NCI-H82 treated with DMSO at 0.1 percent for 48 hours (cell line): ENCODE results near the gene PEX10.
"Not testable (repeated sequence)": the region's sequence is repeated elsewhere in the genome, so short reads cannot be mapped to it uniquely, and the experiment has no call there.

ENCODE experiments used
- DNase-seq: peaks from one replicate; lab custom pipeline; 2025; ENCODE audit not compliant: unreplicated experiment; lab: John Stamatoyannopoulos, UW

PEX10 gene

GRCh38 chr1:2412395-2412772 lies at the start of gene PEX10:
PEX10 (minus strand) TSS chr1:2412564; CDS start chr1:2412502, 62 bp downstream.
- peak; percentile 94 for DNase-seq

- no peak for DNase-seq
These were observed 48.8 kb upstream of the PEX10 start for GRCh38 chr1:2460996-2461751.

- DNase-seq, result no peak
These were observed 47.8 kb upstream of the PEX10 start for GRCh38 chr1:2460203-2460602.

- no peak for DNase-seq
These were observed 47.4 kb upstream of the PEX10 start for GRCh38 chr1:2459757-2460156.

- DNase-seq, result not testable (repeated sequence)
These were observed 46.9 kb upstream of the PEX10 start for GRCh38 chr1:2459102-2459753.

GRCh38 chr1:2458687-2459086 lies 46.3 kb upstream of the PEX10 start:
- no peak for DNase-seq

GRCh38 chr1:2457444-2457843 lies 45.1 kb upstream of the PEX10 start:
- DNase-seq, result no peak

- DNase-seq, result no peak
These were observed 43.4 kb upstream of the PEX10 start for GRCh38 chr1:2455757-2456156.

- no peak for DNase-seq
These were observed 41.9 kb upstream of the PEX10 start for GRCh38 chr1:2454227-2454626.

GRCh38 chr1:2452932-2453315 lies 40.6 kb upstream of the PEX10 start:
- DNase-seq, result no peak

GRCh38 chr1:2452201-2452931 lies 40.0 kb upstream of the PEX10 start:
- peak; percentile 34 for DNase-seq

- DNase-seq, result no peak
These were observed 39.4 kb upstream of the PEX10 start for GRCh38 chr1:2451741-2452140.

- DNase-seq, result no peak
These were observed 37.5 kb upstream of the PEX10 start for GRCh38 chr1:2449636-2450454.

- DNase-seq, result no peak
These were observed 35.7 kb upstream of the PEX10 start for GRCh38 chr1:2448098-2448445.

- no peak for DNase-seq
These were observed 35.1 kb upstream of the PEX10 start for GRCh38 chr1:2447276-2448097.

GRCh38 chr1:2446861-2447260 lies 34.5 kb upstream of the PEX10 start:
- DNase-seq, result no peak

GRCh38 chr1:2446394-2446793 lies 34.0 kb upstream of the PEX10 start:
- DNase-seq, result peak; percentile 79

- no peak for DNase-seq
These were observed 33.5 kb upstream of the PEX10 start for GRCh38 chr1:2445823-2446215.

GRCh38 chr1:2445162-2445822 lies 32.9 kb upstream of the PEX10 start:
- DNase-seq, result peak; percentile 33

GRCh38 chr1:2444138-2444591 lies 31.8 kb upstream of the PEX10 start:
- DNase-seq, result no peak
